Erythroblast (primary cell): Measurements from ENCODE around the gene GNG14.

Source experiments
- GATA1 ChIP-seq: IDR thresholded peaks from 2 replicates; pipeline ENCODE4 v1.6.1; 2011; ENCODE audit warnings: low read depth, mild to moderate bottlenecking, control low read depth, low read length, moderate library complexity
- POLR2A ChIP-seq: IDR thresholded peaks from 2 replicates; pipeline ENCODE4 v1.6.1; 2011; ENCODE audit warnings: mild to moderate bottlenecking, low read length

DNA sequence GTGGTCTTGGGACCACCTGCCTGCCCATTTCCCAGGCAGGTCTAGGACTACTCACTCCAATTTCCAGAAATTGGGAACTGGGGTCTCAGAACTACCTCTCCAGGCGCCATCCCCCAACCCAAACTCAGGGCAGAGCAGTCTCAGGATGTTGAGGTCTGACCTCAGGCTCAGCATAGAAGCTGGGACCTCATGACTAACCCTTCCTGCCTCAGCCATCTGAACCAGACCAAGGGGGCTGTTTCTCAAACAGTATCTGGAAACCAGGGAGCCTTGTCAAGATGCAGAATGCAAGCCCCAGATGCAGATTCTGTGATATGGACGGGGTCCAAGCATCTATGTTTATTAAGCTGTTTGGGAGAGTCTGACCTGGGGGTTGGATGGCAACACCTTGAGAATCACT lies 7.3 kb downstream of the GNG14 start:
- no peak for TF ChIP-seq POLR2A
- no peak for TF ChIP-seq GATA1
